Sigmoid colon (tissue), 7 donors: Measurements from ENCODE around the gene CDK6. TPM values are rescaled to one million over a fixed set of nuclear protein-coding genes. Genes with fewer than 3 reads are reported as not detected.

Experiments used
- DNase-seq: peaks from one replicate; pipeline ENCODE4 v3.0.0-alpha.2; 2019
- H3K27ac ChIP-seq, 4 donors: fragments of 200-600 bp; sonication (generic); one replicate each; pipeline ENCODE4 v1.5.1; 2016 to 2019; ENCODE audit warnings: mild to moderate bottlenecking in 1 of 4
- H3K27me3 ChIP-seq, 3 donors: fragments of 200-600 bp; sonication (generic); one replicate each; pipeline ENCODE4 v1.5.1; 2019; ENCODE audit warnings: mild to moderate bottlenecking in 1 of 3
- H3K36me3 ChIP-seq, 4 donors: fragments of 200-600 bp; sonication (generic); one replicate each; pipeline ENCODE4 v1.5.1; 2016 to 2019
- H3K4me1 ChIP-seq, 4 donors: fragments of 200-600 bp; sonication (generic); one replicate each; pipeline ENCODE4 v1.5.1; 2017 to 2019
- H3K4me3 ChIP-seq, 4 donors: fragments of 200-600 bp; sonication (generic); one replicate each; pipeline ENCODE4 v1.5.1; 2017 to 2019; ENCODE audit warnings: mild to moderate bottlenecking in 2 of 4, moderate library complexity in 1 of 4
- H3K9me3 ChIP-seq, 4 donors: fragments of 200-600 bp in 3 of 4; sonication (generic) in 3 of 4; one replicate each; pipeline versions ENCODE4 v1.5.1 to v1.6.1; 2013 to 2019
- CTCF ChIP-seq, 4 experiments: fragments of 450-650 bp in 3 of 4; fragments of 200-600 bp in 1 of 4; IDR thresholded peaks; one replicate each; pipeline ENCODE4 v1.5.1; 2016 to 2019; ENCODE audit warnings: antibody characterized with exemption in 4 of 4, mild to moderate bottlenecking in 3 of 4, moderate library complexity in 2 of 4
- EP300 ChIP-seq, 4 donors: sonication (generic); formaldehyde crosslinking; IDR thresholded peaks; one replicate each; pipeline ENCODE4 v1.6.1; 2017; ENCODE audit warnings: antibody characterized with exemption in 4 of 4
- POLR2A ChIP-seq, 2 donors: fragments of 450-650 bp; IDR thresholded peaks; one replicate each; pipeline ENCODE4 v1.6.1; 2016; ENCODE audit warnings: antibody characterized with exemption in 2 of 2, mild to moderate bottlenecking in 2 of 2, moderate library complexity in 2 of 2
- POLR2AphosphoS5 ChIP-seq, 4 donors: sonication (generic); formaldehyde crosslinking; IDR thresholded peaks; one replicate each; pipeline ENCODE4 v1.6.1; 2017; ENCODE audit warnings: antibody characterized with exemption in 4 of 4
- WGBS, 2 donors: extraction: QIAGEN DNeasy Blood & Tissue Kit; methylation state at CpG; one replicate each; pipeline ENCODE4 v1.1.7; 2013; 5-methylcytosine and 5-hydroxymethylcytosine counted together
- intact Hi-C: fragments of 100-400 bp; cut with DNase I; formaldehyde crosslinking; loops from one replicate; pipeline ENCODE4 v1.15.1; 2023
- polyA plus RNA-seq, 3 donors: library from polyadenylated mRNA; stranded (reverse); fragments of 200-250 nt; gene quantifications; one replicate each; pipeline ENCODE4 v1.2.3, GENCODE V29; 2013
- total RNA-seq, 4 donors: library from RNA; depleted of rRNA; stranded (reverse); fragments of >200 nt; gene quantifications; one replicate each; pipeline ENCODE4 v1.1.0, GENCODE V29; 2016
- donor health status: healthy with polysubstance abuse.
- donor health status: Bipolar disorder and iron deficiency.
- donor health status: healthy.

CDK6 gene
- total and polyA plus RNA-seq, 7 donors, result 2.4 to 25.8 (median 13.3) TPM

GRCh38 chr7:92837000-92837749 lies 802 bp upstream of the CDK6 start:
- H3K4me1 ChIP-seq, result peaks cover 0 to 8% (median 2%) of the 10 kb centered on the region in 4 donors

GRCh38 chr7:92835851-92836488 lies 403 bp downstream of the CDK6 start:
- intact Hi-C loops, result loop anchor here (5.0 kb wide), 1 partner anchor 221 kb away; no protein-coding TSS in a partner anchor
- peak; percentile 65 for DNase-seq
- Histone ChIP-seq H3K9me3 (no peaks in the 10 kb centered on the region), H3K27ac (peak overlapping the region; percentile 79 to 97 (median 93)), H3K27me3 (no peaks in the 10 kb centered on the region), H3K36me3 (no peaks in the 10 kb centered on the region), H3K4me1 (peaks cover 0 to 18% (median 10%) of the 10 kb centered on the region in 4 donors), H3K4me3 (peak overlapping the region; percentile 55 to 84 (median 80))
- TF ChIP-seq EP300 (IDR thresholded peaks at IDR 0.05), result no peak
- 0 to 1% methylated on average over 32 of the region's 32 CpGs for WGBS, 2 donors

More at GRCh38 chr7:92837000-92837749, 802 bp upstream of the CDK6 start:
- Histone ChIP-seq H3K27me3 (no peaks in the 10 kb centered on the region), H3K4me3 (peak overlapping the region; percentile 55 to 84 (median 80)), H3K27ac (peak overlapping the region; percentile 79 to 97 (median 93)), H3K9me3 (no peaks in the 10 kb centered on the region), H3K36me3 (no peaks in the 10 kb centered on the region)
- TF ChIP-seq POLR2AphosphoS5 (IDR thresholded peaks at IDR 0.05) (no peak), POLR2A (IDR thresholded peaks at IDR 0.05) (no peak), EP300 (IDR thresholded peaks at IDR 0.05) (no peak), CTCF (IDR thresholded peaks at IDR 0.05) (no peak)
- WGBS, 2 donors, result 2% methylated on average over 16 of the region's 16 CpGs
- DNase-seq, result no peak
- intact Hi-C loops, result loop anchor here (5.0 kb wide), 1 partner anchor 220 kb away; no protein-coding TSS in a partner anchor

- H3K4me3 ChIP-seq, result peak overlapping the region; percentile 55 to 84 (median 80)
- WGBS, 2 donors, result 0 to 1% methylated on average over 43 of the region's 43 CpGs
- no peaks in the 10 kb centered on the region for H3K27me3 ChIP-seq
- no peaks in the 10 kb centered on the region for H3K36me3 ChIP-seq
- H3K9me3 ChIP-seq, result no peaks in the 10 kb centered on the region
- intact Hi-C loops, result loop anchor here (5.0 kb wide), 1 partner anchor 222 kb away; no protein-coding TSS in a partner anchor
- H3K4me1 ChIP-seq, result peaks cover 0 to 25% (median 15%) of the 10 kb centered on the region in 4 donors
- TF ChIP-seq EP300 (IDR thresholded peaks at IDR 0.05) (no peak), POLR2AphosphoS5 (IDR thresholded peaks at IDR 0.05) (peak; percentile 16 to 59 (median 48))
- peak overlapping the region; percentile 79 to 97 (median 93) for H3K27ac ChIP-seq
- DNase-seq, result peak; percentile 78
Observed at GRCh38 chr7:92835261-92835850, 1.0 kb downstream of the CDK6 start.

GRCh38 chr7:92834507-92835260 lies 1.7 kb downstream of the CDK6 start:
- Histone ChIP-seq H3K4me1 (peaks cover 0 to 31% (median 21%) of the 10 kb centered on the region in 4 donors), H3K27me3 (no peaks in the 10 kb centered on the region), H3K9me3 (no peaks in the 10 kb centered on the region), H3K27ac (peak overlapping the region; percentile 79 to 97 (median 93)), H3K36me3 (no peaks in the 10 kb centered on the region), H3K4me3 (peak overlapping the region; percentile 55 to 84 (median 80))
- intact Hi-C loops, result loop anchor here (5.0 kb wide), 2 partner anchors 223 to 307 kb away; partner anchors contain the start of genes PEX1 and RBM48
- peak; percentile 72 for DNase-seq
- WGBS, 2 donors, result 0% methylated on average over 53 of the region's 53 CpGs
- TF ChIP-seq EP300 (IDR thresholded peaks at IDR 0.05), result no peak
- TF ChIP-seq POLR2A (IDR thresholded peaks at IDR 0.05), result no peak
- TF ChIP-seq POLR2AphosphoS5 (IDR thresholded peaks at IDR 0.05), result no peak
- TF ChIP-seq CTCF (IDR thresholded peaks at IDR 0.05), result no peak
